ENCODE results near the gene AUP1.

- TF ChIP-seq CTCF (IDR thresholded peaks at IDR 0.05) (peak in 2 of 5 experiments; percentile 40 to 61), POLR2A (IDR thresholded peaks at IDR 0.05) (peak; percentile 22 to 79), EP300 (IDR thresholded peaks at IDR 0.05) (peak; percentile 88 to 96)
These were observed at the start of gene AUP1, which contains the start of gene HTRA2 for GRCh38 chr2:74529357-74530238.
